ENCODE results near the gene COLQ.
"Not testable (repeated sequence)": the region's sequence is repeated elsewhere in the genome, so short reads cannot be mapped to it uniquely, and the experiment has no call there.

The COLQ gene

DNA sequence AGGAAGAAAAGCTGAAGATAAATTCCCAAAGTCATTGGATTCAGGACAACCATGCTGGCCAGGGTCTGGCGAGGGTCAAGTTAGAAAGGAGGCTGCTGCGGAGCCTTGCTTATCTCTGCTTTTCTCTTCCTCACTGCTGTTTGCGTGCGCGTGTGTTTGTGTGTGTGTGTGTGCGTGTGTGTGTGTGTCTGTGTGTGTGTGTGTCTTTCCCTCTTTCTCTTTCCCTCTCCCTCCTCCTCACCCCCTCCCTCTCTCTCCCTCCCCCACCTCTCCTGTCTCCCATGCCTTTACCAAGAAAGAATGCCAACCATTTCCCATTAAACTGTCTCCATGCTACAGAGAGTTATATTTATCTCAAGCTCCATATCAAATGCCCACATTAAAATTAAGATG lies at the start of gene COLQ:
Gene COLQ, minus strand, starts transcription at position 134 of the 393 bp plus-strand sequence. Its CDS starts 81 bp downstream, at position 53.
- no peak for DNase-seq

DNA sequence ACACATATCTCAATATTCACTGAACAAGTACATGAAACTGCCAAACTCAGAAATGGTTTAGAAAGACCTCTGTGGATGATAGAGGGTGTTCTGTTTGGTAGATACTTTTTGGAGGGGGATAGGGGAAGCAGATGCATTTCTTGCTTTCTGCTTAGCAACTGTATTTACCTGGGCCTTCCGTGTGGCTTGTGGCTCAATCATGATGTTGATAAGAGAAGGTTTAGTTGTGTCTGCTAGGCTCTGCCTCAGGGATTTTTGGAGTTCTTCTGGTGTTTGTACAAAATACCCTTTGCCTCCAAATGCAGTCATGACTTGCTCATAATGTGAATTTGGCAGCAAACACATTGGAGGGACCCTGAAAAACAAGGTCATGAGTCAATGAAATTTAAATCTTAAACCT lies 41.7 kb upstream of the COLQ start:
- no peak for DNase-seq

DNA sequence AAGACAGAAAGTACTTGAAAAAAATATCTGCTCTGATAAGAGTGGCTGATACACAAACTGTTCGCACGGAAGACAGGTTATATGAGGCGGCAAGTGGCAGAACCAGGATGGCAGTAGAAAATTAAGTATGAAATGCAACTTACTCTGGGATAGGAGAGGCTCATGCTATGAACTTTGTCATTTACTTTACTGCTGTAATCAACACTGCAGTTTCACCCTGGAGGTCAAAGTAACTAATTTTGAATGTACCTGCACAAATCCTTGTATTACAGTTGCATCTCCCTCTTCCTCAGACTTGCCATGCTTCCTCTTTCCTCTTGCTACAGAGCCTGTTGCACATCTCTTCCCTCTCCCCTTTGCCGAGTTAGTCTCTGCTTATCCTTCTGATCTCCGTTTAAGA lies 41.1 kb upstream of the COLQ start:
- DNase-seq = no peak

DNA sequence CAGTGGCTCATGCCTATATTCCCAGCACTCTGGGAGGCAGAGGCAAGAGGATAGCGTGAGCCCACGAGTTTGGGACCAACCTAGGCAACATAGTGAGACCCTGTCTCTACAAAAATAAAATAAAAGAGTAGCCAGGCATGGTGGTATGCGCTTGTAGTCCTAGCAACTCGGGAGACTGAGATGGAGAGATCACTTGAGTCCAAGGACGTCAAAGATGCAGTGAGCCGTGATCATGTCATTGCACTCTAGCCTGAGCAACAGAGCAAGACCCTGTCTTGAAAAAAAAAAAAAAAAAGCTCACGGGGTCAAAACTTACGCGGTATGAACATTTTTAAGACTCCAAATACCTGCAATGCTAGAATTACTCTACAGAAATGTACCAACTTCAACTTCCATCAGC lies 37.1 kb upstream of the COLQ start:
- DNase-seq = no peak

- DNase-seq = peak; percentile 75
Observed at GRCh38 chr3:15557511-15557946, 36.0 kb upstream of the COLQ start.

DNA sequence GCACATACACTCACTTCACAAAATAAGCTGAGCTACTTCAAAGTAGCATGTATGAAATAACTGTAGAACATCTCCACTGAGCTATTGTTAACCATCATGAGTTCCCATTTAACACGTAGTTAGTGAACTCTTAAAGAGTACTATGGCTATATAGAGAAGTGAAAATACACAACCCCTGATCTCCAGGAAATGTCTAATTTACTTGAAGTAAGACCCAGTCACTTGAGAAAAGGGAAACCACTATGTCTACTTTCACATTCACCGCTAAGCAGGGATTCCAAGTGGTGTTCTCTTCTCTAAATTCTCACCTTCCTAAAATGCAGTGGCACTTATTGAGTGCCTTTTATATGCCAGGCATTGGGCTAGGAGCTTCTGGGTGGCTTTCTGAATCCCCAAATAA lies 35.0 kb upstream of the COLQ start:
- DNase-seq = no peak

GRCh38 chr3:15553749-15554148 lies 32.2 kb upstream of the COLQ start:
- no peak for DNase-seq

DNA sequence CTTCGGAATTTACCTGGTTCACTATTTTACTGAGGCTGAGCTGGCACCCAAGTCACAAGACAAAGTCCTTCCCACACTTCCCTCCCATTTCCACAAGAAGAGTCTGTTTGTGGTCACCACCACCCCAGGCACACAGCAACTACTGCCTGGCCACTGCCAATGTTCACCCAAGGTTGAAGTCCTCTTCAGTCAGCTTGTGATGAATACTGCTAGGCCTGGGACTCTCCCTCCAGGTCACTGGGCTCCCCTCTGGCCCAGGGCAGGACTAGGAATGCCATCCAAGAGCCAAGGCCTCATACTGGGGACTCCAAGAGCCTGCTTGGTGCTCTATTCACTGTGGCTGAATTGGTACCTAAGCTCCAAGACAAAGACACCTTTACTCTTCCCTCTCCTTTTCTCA lies 30.4 kb upstream of the COLQ start:
- no peak for DNase-seq

- no peak for DNase-seq
Observed at GRCh38 chr3:15549846-15550245, 28.3 kb upstream of the COLQ start.

GRCh38 chr3:15542614-15543013 lies 21.1 kb upstream of the COLQ start:
- DNase-seq = no peak

DNA sequence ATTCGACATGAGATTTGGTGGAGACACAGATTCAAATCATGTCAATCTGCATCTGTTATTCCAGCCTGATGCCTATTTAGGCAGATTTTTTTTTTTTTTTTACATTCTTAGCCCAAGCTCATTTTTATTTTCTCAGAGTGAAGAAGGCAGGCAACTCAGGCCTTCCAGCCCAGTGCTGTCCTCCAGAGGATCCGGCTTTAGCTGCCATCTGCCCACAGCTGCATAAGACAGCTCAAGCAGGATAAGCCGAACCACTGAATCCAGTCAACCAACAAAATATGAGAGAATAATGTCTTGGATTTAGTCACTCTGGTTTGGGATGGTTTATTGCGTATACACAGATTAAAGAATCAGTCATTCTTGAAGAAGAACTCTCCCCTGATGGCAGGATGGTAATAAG lies 19.9 kb upstream of the COLQ start:
- DNase-seq = no peak

- no peak for DNase-seq
Observed at GRCh38 chr3:15539066-15539465, 17.6 kb upstream of the COLQ start.

- no peak for DNase-seq
Observed at GRCh38 chr3:15538345-15538744, 16.8 kb upstream of the COLQ start.

- DNase-seq = no peak
Observed at GRCh38 chr3:15536856-15537255, 15.3 kb upstream of the COLQ start.

GRCh38 chr3:15535732-15536131 lies 14.2 kb upstream of the COLQ start:
- DNase-seq = no peak

DNA sequence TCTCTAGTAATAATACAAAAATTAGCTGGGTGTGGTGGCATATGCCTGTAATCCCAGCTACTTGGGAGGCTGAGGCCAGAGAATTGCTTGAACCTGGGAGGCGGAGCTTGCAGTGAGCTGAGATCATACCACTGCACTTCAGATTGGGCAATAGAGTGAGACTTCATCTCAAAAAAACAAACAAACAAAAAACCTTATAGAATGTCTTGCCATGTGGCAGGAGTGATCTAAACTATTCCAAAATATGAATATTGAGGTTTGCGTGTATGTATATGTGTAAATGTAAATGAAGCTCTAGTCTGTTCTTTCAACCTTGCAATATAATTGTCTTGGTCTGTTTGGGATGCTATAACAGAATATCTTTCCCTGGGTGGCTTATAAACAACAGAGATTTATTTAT lies 11.1 kb upstream of the COLQ start:
- not testable (repeated sequence) for DNase-seq

DNA sequence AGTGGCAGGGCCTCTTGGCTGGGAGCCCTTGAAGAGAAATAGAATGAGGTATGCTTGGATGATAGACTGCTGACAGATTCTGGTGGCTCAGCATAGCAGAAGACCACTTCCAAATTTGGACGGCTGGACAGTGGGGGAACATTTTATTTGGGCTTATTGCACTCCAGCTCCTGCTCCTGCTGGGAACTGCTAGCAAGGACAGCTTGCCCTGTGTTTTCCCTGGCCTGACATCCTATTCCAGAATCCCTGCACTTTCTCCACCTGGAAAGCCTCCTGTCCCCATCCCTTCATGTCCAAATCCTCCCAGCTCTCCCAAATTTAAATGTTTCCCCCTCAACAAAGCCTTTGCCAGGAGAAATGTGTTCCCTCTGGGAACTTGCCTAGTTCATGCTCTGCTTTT lies 9.8 kb upstream of the COLQ start:
- DNase-seq = no peak

- DNase-seq = no peak
Observed at GRCh38 chr3:15528854-15529537, 7.5 kb upstream of the COLQ start.

DNA sequence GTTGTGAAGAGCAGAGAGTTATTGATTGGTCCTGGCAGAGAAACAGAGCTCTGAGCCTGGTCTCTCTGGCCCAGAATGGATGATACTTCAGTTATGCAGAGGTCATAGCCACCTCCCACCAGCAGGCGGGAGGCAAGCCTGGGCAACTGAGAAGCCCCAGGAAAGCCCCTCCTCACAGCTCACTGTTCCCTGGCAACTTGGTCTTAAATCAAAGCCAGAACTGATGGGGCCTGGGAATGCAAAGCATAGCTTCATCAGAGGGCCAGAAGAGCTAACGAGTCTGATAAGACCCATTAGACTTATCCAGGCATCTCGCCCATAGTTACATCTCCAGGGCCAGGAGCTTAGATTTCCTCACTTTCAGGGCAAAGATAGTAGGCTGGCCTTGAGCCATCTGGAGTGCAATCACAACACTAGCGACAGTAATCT lies 5.5 kb upstream of the COLQ start:
- no peak for DNase-seq

- no peak for DNase-seq
Observed at GRCh38 chr3:15525790-15526189, 4.3 kb upstream of the COLQ start.

GRCh38 chr3:15523660-15524417 lies 2.3 kb upstream of the COLQ start:
- DNase-seq = no peak

DNA sequence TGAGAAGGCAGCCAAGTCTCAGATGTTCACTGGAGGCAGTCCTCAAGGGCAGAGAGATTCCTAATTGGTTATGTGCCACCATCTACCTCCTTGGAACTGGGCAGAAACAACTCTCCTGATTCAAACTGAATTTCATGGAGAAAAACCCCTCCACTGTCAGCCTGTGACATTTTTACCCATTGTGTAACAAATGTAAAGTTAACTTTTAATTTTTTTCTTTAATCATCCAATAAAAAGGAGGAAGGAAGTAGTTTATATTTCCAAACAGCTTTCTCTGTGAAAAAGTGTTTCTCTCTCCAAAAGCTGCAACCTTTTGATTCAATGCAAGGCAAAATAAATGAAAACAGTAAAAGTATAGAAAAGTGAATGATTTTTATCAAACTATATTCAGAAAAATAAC lies 510 bp upstream of the COLQ start:
- no peak for DNase-seq

GRCh38 chr3:15520804-15521572 lies 518 bp downstream of the COLQ start:
- DNase-seq = no peak

- no peak for DNase-seq
Observed at GRCh38 chr3:15520185-15520584, 1.3 kb downstream of the COLQ start.
